Neural cell (in vitro differentiated cells): ENCODE measurements around the gene ZNF622.

Experiments
- EP300 ChIP-seq: fragments of 450-650 bp; conservative IDR thresholded peaks from 2 replicates; pipeline ENCODE4 v1.6.1; 2014; ENCODE audit warnings: antibody characterized with exemption, mild to moderate bottlenecking, moderate library complexity; ENCODE audit not compliant: poor library complexity, severe bottlenecking
- POLR2AphosphoS5 ChIP-seq: IDR thresholded peaks from 2 replicates; pipeline ENCODE4 v1.6.1; 2012
- REST ChIP-seq: IDR thresholded peaks from 2 replicates; pipeline ENCODE4 v1.6.1; 2012; ENCODE audit warnings: borderline replicate concordance
- TF ChIP-seq, protein P1 (sequence below): fragments of 450-650 bp; IDR thresholded peaks from 2 replicates; pipeline ENCODE4 v1.5.1; 2014; ENCODE audit warnings: antibody characterized with exemption, mild to moderate bottlenecking, moderate library complexity; ENCODE audit not compliant: poor library complexity, severe bottlenecking

- TF ChIP-seq, protein P1, sequence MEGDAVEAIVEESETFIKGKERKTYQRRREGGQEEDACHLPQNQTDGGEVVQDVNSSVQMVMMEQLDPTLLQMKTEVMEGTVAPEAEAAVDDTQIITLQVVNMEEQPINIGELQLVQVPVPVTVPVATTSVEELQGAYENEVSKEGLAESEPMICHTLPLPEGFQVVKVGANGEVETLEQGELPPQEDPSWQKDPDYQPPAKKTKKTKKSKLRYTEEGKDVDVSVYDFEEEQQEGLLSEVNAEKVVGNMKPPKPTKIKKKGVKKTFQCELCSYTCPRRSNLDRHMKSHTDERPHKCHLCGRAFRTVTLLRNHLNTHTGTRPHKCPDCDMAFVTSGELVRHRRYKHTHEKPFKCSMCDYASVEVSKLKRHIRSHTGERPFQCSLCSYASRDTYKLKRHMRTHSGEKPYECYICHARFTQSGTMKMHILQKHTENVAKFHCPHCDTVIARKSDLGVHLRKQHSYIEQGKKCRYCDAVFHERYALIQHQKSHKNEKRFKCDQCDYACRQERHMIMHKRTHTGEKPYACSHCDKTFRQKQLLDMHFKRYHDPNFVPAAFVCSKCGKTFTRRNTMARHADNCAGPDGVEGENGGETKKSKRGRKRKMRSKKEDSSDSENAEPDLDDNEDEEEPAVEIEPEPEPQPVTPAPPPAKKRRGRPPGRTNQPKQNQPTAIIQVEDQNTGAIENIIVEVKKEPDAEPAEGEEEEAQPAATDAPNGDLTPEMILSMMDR = no peak
- TF ChIP-seq POLR2AphosphoS5 = no peak
- TF ChIP-seq EP300 = no peak
- no peak for TF ChIP-seq REST
Measured at GRCh38 chr5:16510098-16510497, 44.5 kb upstream of the ZNF622 start.
